Measurements from ENCODE around the gene FUT7. TPM values are rescaled to one million over a fixed set of nuclear protein-coding genes. Genes with fewer than 3 reads are reported as not detected.

FUT7 gene
- total and polyA plus RNA-seq, 2 of the 13 experiments (the other 11 are each of a cell fraction or from before 2014, with no cell fraction given) = 0.05 TPM; not detected in 1

- TF ChIP-seq, protein P1, sequence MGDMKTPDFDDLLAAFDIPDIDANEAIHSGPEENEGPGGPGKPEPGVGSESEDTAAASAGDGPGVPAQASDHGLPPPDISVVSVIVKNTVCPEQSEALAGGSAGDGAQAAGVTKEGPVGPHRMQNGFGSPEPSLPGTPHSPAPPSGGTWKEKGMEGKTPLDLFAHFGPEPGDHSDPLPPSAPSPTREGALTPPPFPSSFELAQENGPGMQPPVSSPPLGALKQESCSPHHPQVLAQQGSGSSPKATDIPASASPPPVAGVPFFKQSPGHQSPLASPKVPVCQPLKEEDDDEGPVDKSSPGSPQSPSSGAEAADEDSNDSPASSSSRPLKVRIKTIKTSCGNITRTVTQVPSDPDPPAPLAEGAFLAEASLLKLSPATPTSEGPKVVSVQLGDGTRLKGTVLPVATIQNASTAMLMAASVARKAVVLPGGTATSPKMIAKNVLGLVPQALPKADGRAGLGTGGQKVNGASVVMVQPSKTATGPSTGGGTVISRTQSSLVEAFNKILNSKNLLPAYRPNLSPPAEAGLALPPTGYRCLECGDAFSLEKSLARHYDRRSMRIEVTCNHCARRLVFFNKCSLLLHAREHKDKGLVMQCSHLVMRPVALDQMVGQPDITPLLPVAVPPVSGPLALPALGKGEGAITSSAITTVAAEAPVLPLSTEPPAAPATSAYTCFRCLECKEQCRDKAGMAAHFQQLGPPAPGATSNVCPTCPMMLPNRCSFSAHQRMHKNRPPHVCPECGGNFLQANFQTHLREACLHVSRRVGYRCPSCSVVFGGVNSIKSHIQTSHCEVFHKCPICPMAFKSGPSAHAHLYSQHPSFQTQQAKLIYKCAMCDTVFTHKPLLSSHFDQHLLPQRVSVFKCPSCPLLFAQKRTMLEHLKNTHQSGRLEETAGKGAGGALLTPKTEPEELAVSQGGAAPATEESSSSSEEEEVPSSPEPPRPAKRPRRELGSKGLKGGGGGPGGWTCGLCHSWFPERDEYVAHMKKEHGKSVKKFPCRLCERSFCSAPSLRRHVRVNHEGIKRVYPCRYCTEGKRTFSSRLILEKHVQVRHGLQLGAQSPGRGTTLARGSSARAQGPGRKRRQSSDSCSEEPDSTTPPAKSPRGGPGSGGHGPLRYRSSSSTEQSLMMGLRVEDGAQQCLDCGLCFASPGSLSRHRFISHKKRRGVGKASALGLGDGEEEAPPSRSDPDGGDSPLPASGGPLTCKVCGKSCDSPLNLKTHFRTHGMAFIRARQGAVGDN (CRISPR knock-in tag; IDR thresholded peaks at IDR 0.05) = peak; percentile 92
- TF ChIP-seq NCOA1 (CRISPR knock-in tag; IDR thresholded peaks at IDR 0.05) (peak; percentile 86; the same call in 1 of the 2 replicates), ZNF770 (CRISPR knock-in tag; IDR thresholded peaks at IDR 0.05) (0 out of 2 replicates have a peak, but pooled peaks have one; percentile 46), ARNT2 (CRISPR knock-in tag; IDR thresholded peaks at IDR 0.05; ENCODE audit: low read depth) (no peak), PTBP1 (IDR thresholded peaks at IDR 0.05; ENCODE audit: low read depth, low read length, poor library complexity, severe bottlenecking) (no peak), ZNF761 (CRISPR knock-in tag; conservative IDR thresholded peaks at IDR 0.05) (no peak), ZNF572 (CRISPR knock-in tag; IDR thresholded peaks at IDR 0.05) (peak; percentile 35; the same call in 1 of the 2 replicates), ZSCAN30 (CRISPR knock-in tag; IDR thresholded peaks at IDR 0.05) (no peak), TAF1 (CRISPR knock-in tag; IDR thresholded peaks at IDR 0.05) (no peak), PHF8 (CRISPR knock-in tag; IDR thresholded peaks at IDR 0.05) (no peak), GATAD1 (CRISPR knock-in tag; IDR thresholded peaks at IDR 0.05) (peak; percentile 39; the same call in 1 of the 2 replicates), HIVEP1 (CRISPR knock-in tag; IDR thresholded peaks at IDR 0.05) (peak; percentile 65)
- TF ChIP-seq, protein P2, sequence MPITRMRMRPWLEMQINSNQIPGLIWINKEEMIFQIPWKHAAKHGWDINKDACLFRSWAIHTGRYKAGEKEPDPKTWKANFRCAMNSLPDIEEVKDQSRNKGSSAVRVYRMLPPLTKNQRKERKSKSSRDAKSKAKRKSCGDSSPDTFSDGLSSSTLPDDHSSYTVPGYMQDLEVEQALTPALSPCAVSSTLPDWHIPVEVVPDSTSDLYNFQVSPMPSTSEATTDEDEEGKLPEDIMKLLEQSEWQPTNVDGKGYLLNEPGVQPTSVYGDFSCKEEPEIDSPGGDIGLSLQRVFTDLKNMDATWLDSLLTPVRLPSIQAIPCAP (CRISPR knock-in tag; IDR thresholded peaks at IDR 0.05; ENCODE audit: low read depth) = no peak
- TF ChIP-seq, protein P3, sequence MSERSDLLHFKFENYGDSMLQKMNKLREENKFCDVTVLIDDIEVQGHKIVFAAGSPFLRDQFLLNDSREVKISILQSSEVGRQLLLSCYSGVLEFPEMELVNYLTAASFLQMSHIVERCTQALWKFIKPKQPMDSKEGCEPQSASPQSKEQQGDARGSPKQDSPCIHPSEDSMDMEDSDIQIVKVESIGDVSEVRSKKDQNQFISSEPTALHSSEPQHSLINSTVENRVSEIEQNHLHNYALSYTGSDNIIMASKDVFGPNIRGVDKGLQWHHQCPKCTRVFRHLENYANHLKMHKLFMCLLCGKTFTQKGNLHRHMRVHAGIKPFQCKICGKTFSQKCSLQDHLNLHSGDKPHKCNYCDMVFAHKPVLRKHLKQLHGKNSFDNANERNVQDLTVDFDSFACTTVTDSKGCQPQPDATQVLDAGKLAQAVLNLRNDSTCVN (CRISPR knock-in tag; IDR thresholded peaks at IDR 0.05; ENCODE audit: borderline replicate concordance) = no peak; the same call in 1 of the 2 replicates
- TF ChIP-seq, protein P4, sequence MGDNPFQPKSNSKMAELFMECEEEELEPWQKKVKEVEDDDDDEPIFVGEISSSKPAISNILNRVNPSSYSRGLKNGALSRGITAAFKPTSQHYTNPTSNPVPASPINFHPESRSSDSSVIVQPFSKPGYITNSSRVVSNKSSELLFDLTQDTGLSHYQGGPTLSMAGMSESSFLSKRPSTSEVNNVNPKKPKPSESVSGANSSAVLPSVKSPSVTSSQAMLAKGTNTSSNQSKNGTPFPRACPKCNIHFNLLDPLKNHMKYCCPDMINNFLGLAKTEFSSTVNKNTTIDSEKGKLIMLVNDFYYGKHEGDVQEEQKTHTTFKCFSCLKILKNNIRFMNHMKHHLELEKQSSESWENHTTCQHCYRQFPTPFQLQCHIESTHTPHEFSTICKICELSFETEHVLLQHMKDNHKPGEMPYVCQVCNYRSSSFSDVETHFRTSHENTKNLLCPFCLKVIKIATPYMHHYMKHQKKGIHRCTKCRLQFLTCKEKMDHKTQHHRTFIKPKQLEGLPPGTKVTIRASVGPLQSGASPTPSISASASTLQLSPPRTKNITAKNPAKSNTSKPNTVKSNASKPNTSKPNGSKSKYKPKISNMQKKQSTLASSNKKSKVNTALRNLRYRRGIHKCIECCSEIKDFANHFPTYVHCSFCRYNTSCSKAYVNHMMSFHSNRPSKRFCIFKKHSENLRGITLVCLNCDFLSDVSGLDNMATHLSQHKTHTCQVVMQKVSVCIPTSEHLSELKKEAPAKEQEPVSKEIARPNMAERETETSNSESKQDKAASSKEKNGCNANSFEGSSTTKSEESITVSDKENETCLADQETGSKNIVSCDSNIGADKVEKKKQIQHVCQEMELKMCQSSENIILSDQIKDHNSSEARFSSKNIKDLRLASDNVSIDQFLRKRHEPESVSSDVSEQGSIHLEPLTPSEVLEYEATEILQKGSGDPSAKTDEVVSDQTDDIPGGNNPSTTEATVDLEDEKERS (CRISPR knock-in tag; IDR thresholded peaks at IDR 0.05) = no peak
Observed at GRCh38 chr9:137067860-137068538, 36.1 kb upstream of the FUT7 start (continued).
